Brain microvascular endothelial cell (primary cell): ENCODE measurements around the gene CCDC87.

Source experiments
- DNase-seq: peaks from one replicate; pipeline ENCODE4 v3.0.0-alpha.2; 2020
- H3K27ac ChIP-seq: fragments of 250-450 bp; sonication (Bioruptor Pico); 2 replicates; pipeline ENCODE4 v1.5.1; 2020; ENCODE audit warnings: mild to moderate bottlenecking, moderate library complexity
- H3K27me3 ChIP-seq: fragments of 250-450 bp; sonication (Bioruptor Pico); replicated peaks from 2 replicates; pipeline ENCODE4 v1.5.1; 2020; ENCODE audit warnings: mild to moderate bottlenecking
- H3K36me3 ChIP-seq: fragments of 250-450 bp; sonication (Bioruptor Pico); replicated peaks from 2 replicates; pipeline ENCODE4 v1.5.1; 2020; ENCODE audit warnings: mild to moderate bottlenecking
- H3K4me3 ChIP-seq: 2 replicates; pipeline ENCODE4 v1.5.1; 2011; ENCODE audit warnings: low read depth, mild to moderate bottlenecking, control low read depth, low read length, moderate library complexity
- in situ Hi-C: cut with HindIII; loops from 2 replicates; pipeline ENCODE4 v1.10.0; 2017; ENCODE audit warnings: low sequenced_read_pairs, low pct_ligation_motif_present
- TF ChIP-seq, protein P1 (sequence below): IDR thresholded peaks from 2 replicates; pipeline ENCODE4 v1.5.1; 2011; ENCODE audit warnings: low read depth, mild to moderate bottlenecking, moderate library complexity, low read length, control low read depth, inconsistent platforms; ENCODE audit errors: missing control alignments

The CCDC87 gene

DNA sequence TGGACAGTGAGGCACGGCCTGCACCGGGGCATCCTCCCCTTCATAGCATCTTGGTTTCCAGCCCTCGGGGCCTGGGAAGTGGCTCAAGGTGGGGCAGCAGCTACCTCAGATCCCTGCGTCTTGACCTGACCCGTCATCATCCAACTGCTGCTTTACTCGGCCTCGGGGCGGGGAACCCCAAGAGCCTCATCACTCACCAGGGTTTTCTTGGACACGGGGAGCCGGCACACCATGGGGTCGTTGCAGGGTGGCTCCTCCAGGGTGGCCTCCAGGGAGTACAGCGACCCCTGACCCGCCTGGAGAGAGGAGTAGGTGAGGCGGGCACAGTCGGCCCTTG, 25.1 kb downstream of the CCDC87 start:
- no peak for DNase-seq
- in situ Hi-C loops, result no loop called here
- Histone ChIP-seq H3K4me3 (peak overlapping the region; percentile 47), H3K27me3 (no peaks in the 10 kb centered on the region), H3K36me3 (no peaks in the 10 kb centered on the region), H3K27ac (no peak overlapping the region)
- TF ChIP-seq, protein P1, sequence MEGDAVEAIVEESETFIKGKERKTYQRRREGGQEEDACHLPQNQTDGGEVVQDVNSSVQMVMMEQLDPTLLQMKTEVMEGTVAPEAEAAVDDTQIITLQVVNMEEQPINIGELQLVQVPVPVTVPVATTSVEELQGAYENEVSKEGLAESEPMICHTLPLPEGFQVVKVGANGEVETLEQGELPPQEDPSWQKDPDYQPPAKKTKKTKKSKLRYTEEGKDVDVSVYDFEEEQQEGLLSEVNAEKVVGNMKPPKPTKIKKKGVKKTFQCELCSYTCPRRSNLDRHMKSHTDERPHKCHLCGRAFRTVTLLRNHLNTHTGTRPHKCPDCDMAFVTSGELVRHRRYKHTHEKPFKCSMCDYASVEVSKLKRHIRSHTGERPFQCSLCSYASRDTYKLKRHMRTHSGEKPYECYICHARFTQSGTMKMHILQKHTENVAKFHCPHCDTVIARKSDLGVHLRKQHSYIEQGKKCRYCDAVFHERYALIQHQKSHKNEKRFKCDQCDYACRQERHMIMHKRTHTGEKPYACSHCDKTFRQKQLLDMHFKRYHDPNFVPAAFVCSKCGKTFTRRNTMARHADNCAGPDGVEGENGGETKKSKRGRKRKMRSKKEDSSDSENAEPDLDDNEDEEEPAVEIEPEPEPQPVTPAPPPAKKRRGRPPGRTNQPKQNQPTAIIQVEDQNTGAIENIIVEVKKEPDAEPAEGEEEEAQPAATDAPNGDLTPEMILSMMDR, result no peak

DNA sequence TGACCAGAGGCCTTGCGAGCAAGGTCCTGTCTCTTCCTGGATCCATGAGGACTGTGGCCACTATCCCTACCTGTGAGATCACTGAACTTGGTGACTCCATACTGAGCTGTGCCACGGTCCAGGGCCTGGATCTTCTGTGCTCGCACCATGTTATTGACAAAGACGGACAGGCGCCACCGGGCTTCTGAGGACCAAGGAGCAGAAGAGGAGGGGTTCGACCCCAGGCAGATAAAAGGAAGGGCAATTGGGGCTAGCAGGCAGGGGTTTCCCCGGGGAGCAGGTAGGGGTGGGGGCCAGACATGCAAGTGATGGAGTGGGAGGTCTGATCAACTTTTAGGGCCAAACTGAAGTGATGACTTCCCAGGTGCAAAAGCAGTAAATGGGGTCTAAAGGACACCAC, 26.6 kb downstream of the CCDC87 start:
- H3K27me3 ChIP-seq, result no peaks in the 10 kb centered on the region
- no peak overlapping the region for H3K27ac ChIP-seq
- in situ Hi-C loops, result no loop called here
- no peak for DNase-seq
- H3K36me3 ChIP-seq, result no peaks in the 10 kb centered on the region
- TF ChIP-seq, protein P1, result no peak
- no peak overlapping the region for H3K4me3 ChIP-seq

DNA sequence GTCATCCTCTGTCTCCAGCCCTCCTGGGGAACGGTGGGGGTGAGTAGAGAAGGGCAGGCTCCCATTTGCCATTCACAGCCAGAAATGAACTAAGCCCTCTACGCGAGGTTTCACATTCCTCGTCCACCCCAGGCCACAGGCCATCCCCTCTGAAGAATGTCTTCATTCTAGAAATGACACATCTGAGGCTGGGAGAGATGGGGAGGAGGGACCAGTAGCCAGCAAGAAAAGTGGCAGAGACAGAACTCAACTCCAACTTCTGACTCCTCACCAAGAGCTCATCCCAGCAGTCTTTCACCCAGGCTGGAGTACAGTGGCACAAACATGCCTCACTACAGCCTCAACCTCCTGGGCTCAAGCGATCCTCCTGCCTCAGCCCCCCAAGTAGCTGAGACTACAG, 27.9 kb downstream of the CCDC87 start:
- in situ Hi-C loops, result no loop called here
- TF ChIP-seq, protein P1, result no peak

DNA sequence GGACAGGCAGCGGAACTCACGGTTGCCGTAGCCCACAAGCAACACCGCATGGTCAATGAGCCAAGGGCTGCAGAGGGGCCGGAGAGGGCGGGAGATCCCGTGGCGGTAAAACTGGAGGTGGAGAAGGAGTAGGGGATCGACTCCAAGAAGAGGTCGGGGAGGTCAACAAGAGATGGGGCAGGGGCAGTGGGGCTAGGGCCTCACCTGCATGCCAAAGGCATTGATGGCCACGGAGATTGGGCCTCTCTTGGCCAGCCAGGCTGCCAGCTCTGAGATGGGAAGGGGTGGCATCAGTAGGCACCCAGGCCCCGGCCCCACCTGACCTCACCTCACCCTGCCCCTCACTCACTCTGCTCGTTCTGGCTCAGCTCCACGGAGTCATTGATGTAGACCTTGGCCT, 28.3 kb downstream of the CCDC87 start:
- no peaks in the 10 kb centered on the region for H3K27me3 ChIP-seq
- H3K36me3 ChIP-seq, result no peaks in the 10 kb centered on the region
- in situ Hi-C loops, result no loop called here
- no peak overlapping the region for H3K27ac ChIP-seq
- no peak overlapping the region for H3K4me3 ChIP-seq
- TF ChIP-seq, protein P1, result no peak
- DNase-seq, result no peak

More for the DNA sequence above, 27.9 kb downstream of the CCDC87 start:
- DNase-seq, result no peak
- no peak overlapping the region for H3K27ac ChIP-seq
- no peaks in the 10 kb centered on the region for H3K36me3 ChIP-seq
- H3K27me3 ChIP-seq, result no peaks in the 10 kb centered on the region
- no peak overlapping the region for H3K4me3 ChIP-seq

DNA sequence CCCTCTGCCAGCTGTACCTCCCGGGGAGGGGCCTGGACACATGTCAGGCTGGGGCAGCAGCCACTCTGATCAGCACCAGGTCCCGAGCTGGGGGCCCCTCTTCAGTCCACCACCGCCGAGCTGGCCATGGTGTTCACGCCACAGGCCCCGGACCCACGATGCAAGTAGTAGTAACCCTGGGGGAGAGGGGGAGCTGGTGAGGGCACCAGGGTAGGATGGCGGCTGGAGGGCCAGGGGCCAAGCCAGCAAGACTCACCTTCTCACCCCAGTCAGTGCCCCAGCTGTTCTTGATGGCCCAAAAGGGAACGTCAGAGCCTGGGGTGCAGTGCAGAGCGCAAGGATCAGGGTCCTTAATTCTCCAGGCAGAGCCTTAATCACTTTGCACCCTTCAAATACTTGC, 29.0 kb downstream of the CCDC87 start:
- H3K27me3 ChIP-seq, result no peaks in the 10 kb centered on the region

More for the DNA sequence above, 29.0 kb downstream of the CCDC87 start:
- H3K27ac ChIP-seq, result no peak overlapping the region
- no peak for DNase-seq
- TF ChIP-seq, protein P1, result no peak
- in situ Hi-C loops, result no loop called here
- no peak overlapping the region for H3K4me3 ChIP-seq
- H3K36me3 ChIP-seq, result no peaks in the 10 kb centered on the region
